OCI-LY7 (cell line): Measurements from ENCODE around the gene HINT3. TPM values are rescaled to one million over a fixed set of nuclear protein-coding genes. Genes with fewer than 3 reads are reported as not detected.

Experiments used
- BruUV-seq: library from RNA; stranded (reverse); fragments of 400-500 nt; replicated peaks from 2 replicates; lab custom pipeline; 2021; lab: Mats Ljungman, UMichigan
- CTCF ChIA-PET: fragments of 300-600 bp; sonication (Branson Sonifier 250); formaldehyde crosslinking; loops from one replicate; lab custom pipeline; 2022; ENCODE audit warnings: antibody characterized with exemption; ENCODE audit not compliant: unreplicated experiment; lab: Charles Lee
- POLR2A ChIA-PET: fragments of 300-600 bp; sonication (Branson Sonifier 250); formaldehyde crosslinking; loops from one replicate; lab custom pipeline; 2022; ENCODE audit warnings: antibody characterized with exemption; lab: Charles Lee
- DNase-seq: peaks from one replicate; pipeline ENCODE4 v3.0.0-alpha.2; 2015; ENCODE audit warnings: low spot score
- H2AFZ ChIP-seq: fragments of 200-600 bp; sonication (generic), shearing (Covaris generic); 2 replicates; pipeline ENCODE4 v1.6.1; 2014; ENCODE audit warnings: mild to moderate bottlenecking, antibody characterized with exemption, low read length, moderate library complexity
- H3K27ac ChIP-seq: fragments of 200-600 bp; sonication (generic); 2 replicates; pipeline ENCODE4 v1.5.1; 2014; ENCODE audit warnings: mixed run types, low read depth, mild to moderate bottlenecking, moderate library complexity, low read length, inconsistent platforms; ENCODE audit not compliant: poor library complexity, severe bottlenecking
- H3K36me3 ChIP-seq: fragments of 200-600 bp; sonication (generic); 2 replicates; pipeline ENCODE4 v1.6.1; 2014; ENCODE audit warnings: mild to moderate bottlenecking, antibody characterized with exemption, low read length, moderate library complexity, mixed read lengths; ENCODE audit not compliant: insufficient read depth
- H3K4me1 ChIP-seq: fragments of 200-600 bp; sonication (generic); 2 replicates; pipeline ENCODE4 v1.5.1; 2014; ENCODE audit warnings: mild to moderate bottlenecking, low read length; ENCODE audit not compliant: insufficient read depth, poor library complexity, severe bottlenecking
- H3K4me2 ChIP-seq: fragments of 200-600 bp; sonication (generic); 2 replicates; pipeline ENCODE4 v1.6.1; 2014; ENCODE audit warnings: mild to moderate bottlenecking, low read length
- H3K4me3 ChIP-seq: fragments of 200-600 bp; sonication (generic); 2 replicates; pipeline ENCODE4 v1.5.1; 2014; ENCODE audit warnings: mild to moderate bottlenecking, low read depth, low read length; ENCODE audit not compliant: poor library complexity, severe bottlenecking
- H3K79me2 ChIP-seq: fragments of 200-600 bp; sonication (generic); 2 replicates; pipeline ENCODE4 v1.6.1; 2016; ENCODE audit warnings: low read depth, mild to moderate bottlenecking, low read length, moderate library complexity, mixed read lengths; ENCODE audit not compliant: insufficient read depth
- H3K9me2 ChIP-seq: fragments of 200-600 bp; sonication (generic); 2 replicates; pipeline ENCODE4 v1.6.1; 2016; ENCODE audit warnings: mild to moderate bottlenecking, low read length, mixed read lengths; ENCODE audit not compliant: insufficient read depth
- H3K9me3 ChIP-seq: fragments of 200-600 bp; sonication (generic); 2 replicates; pipeline ENCODE4 v1.6.1; 2014; ENCODE audit warnings: mild to moderate bottlenecking, mixed run types, low read length, mixed read lengths
- H4K20me1 ChIP-seq: fragments of 200-600 bp; sonication (generic); 2 replicates; pipeline ENCODE4 v1.6.1; 2014; ENCODE audit warnings: mild to moderate bottlenecking, antibody characterized with exemption, low read length, moderate library complexity, mixed read lengths; ENCODE audit not compliant: insufficient read depth
- EZH2phosphoT487 ChIP-seq: fragments of 200-600 bp; sonication (generic); IDR thresholded peaks from 2 replicates; pipeline ENCODE4 v1.6.1; 2018; ENCODE audit warnings: low read depth, borderline replicate concordance, mild to moderate bottlenecking, mixed run types, antibody characterized with exemption, low read length, moderate library complexity, mixed read lengths
- intact Hi-C: fragments of 100-400 bp; cut with micrococcal nuclease; formaldehyde crosslinking; loops from one replicate; pipeline ENCODE4 v1.10.0; 2022; ENCODE audit not compliant: unreplicated experiment
- total RNA-seq, 2 experiments: library from RNA; depleted of rRNA in 1 of 2; stranded (reverse); fragments of >200 nt in 1 of 2; shearing (Covaris generic) in 1 of 2; gene quantifications; 2 replicates each; pipeline ENCODE4 v1.2.3, GENCODE V29; 2014 to 2022
- TF ChIP-seq, protein P1 (sequence below): fragments of 200-600 bp; sonication (generic); conservative IDR thresholded peaks from 2 replicates; pipeline ENCODE4 v1.5.1; 2014; ENCODE audit warnings: mild to moderate bottlenecking, antibody characterized with exemption, low read length, moderate library complexity, mixed read lengths

Gene HINT3
- total RNA-seq, 2 experiments from 2014 or later: 10.4 to 10.6 TPM

- no TSS peak for BruUV-seq
- peaks cover 4% of the 10 kb centered on the region; the same call in 1 of the 2 replicates for H3K36me3 ChIP-seq
- POLR2A ChIA-PET: interaction anchor here (0.7 kb wide), 1 partner anchor 33 kb away, joined by 3 read pairs; the partner anchor contains the start of gene HINT3
- H4K20me1 ChIP-seq: no peaks in the 10 kb centered on the region
- intact Hi-C loops: no loop called here
- no peak overlapping the region for H3K4me3 ChIP-seq
- no peaks in the 10 kb centered on the region for H3K9me2 ChIP-seq
- no peak overlapping the region for H3K27ac ChIP-seq
- H3K4me1 ChIP-seq: peaks cover 32% of the 10 kb centered on the region
- no peak for TF ChIP-seq EZH2phosphoT487
- TF ChIP-seq, protein P1, sequence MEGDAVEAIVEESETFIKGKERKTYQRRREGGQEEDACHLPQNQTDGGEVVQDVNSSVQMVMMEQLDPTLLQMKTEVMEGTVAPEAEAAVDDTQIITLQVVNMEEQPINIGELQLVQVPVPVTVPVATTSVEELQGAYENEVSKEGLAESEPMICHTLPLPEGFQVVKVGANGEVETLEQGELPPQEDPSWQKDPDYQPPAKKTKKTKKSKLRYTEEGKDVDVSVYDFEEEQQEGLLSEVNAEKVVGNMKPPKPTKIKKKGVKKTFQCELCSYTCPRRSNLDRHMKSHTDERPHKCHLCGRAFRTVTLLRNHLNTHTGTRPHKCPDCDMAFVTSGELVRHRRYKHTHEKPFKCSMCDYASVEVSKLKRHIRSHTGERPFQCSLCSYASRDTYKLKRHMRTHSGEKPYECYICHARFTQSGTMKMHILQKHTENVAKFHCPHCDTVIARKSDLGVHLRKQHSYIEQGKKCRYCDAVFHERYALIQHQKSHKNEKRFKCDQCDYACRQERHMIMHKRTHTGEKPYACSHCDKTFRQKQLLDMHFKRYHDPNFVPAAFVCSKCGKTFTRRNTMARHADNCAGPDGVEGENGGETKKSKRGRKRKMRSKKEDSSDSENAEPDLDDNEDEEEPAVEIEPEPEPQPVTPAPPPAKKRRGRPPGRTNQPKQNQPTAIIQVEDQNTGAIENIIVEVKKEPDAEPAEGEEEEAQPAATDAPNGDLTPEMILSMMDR: no peak
- no peak for DNase-seq
- CTCF ChIA-PET: no interaction called here
- no peaks in the 10 kb centered on the region for H3K9me3 ChIP-seq
- peak overlapping the region; percentile 16; the same call in 1 of the 2 replicates for H3K4me2 ChIP-seq
- H2AFZ ChIP-seq: no peak overlapping the region
- peaks cover 79% of the 10 kb centered on the region for H3K79me2 ChIP-seq
Measured at GRCh38 chr6:125989631-125990030, 33.1 kb downstream of the HINT3 start.

DNA sequence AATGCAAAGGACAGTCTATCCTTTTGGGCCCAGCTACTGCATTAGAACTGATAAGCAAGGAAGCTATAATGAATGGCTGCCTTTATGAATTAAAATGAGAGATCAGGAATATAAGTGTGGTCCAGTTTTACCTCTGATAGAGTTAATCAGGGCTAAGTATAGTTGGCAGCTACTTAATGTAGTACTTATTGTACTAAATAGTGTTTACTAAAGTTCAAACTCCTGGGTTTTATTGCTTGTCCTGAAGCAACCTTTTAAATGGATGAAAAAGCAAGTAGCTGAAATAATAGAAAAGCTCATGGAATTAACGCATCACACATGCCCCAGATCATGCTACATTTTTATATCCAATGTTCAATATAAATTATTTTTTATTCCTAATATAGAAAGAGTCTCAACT lies 35.1 kb downstream of the HINT3 start:
- H3K4me3 ChIP-seq: no peak overlapping the region
- H2AFZ ChIP-seq: no peak overlapping the region
- no TSS peak for BruUV-seq
- peaks cover 8% of the 10 kb centered on the region; the same call in 1 of the 2 replicates for H3K36me3 ChIP-seq
- 0 out of 2 replicates have a peak, but pooled peaks cover 3% of the 10 kb centered on the region for H4K20me1 ChIP-seq
- peaks cover 76% of the 10 kb centered on the region for H3K79me2 ChIP-seq
- peaks cover 27% of the 10 kb centered on the region for H3K4me1 ChIP-seq
- H3K4me2 ChIP-seq: no peak overlapping the region
- intact Hi-C loops: no loop called here
- H3K9me2 ChIP-seq: no peaks in the 10 kb centered on the region
- no peak for TF ChIP-seq EZH2phosphoT487
- TF ChIP-seq, protein P1: no peak
- H3K27ac ChIP-seq: no peak overlapping the region
- DNase-seq: no peak
- CTCF ChIA-PET: no interaction called here
- H3K9me3 ChIP-seq: no peaks in the 10 kb centered on the region
- POLR2A ChIA-PET: interaction anchor here (0.6 to 1.2 kb wide), 5 partner anchors 8 to 1851 kb away, joined by 3 to 7 read pairs (median 4); no protein-coding TSS in a partner anchor
